K562 (cell line): ENCODE results near the gene GMEB1. TPM values are rescaled to one million over a fixed set of nuclear protein-coding genes. Genes with fewer than 3 reads are reported as not detected.

ENCODE experiments used
- ARID3B ChIP-seq: fragments of 250-450 bp; sonication (Bioruptor Pico); IDR thresholded peaks from 2 replicates; pipeline ENCODE4 v1.4.0; 2020; ENCODE audit warnings: borderline replicate concordance
- CBFB ChIP-seq: sonication (generic); formaldehyde crosslinking; IDR thresholded peaks from 2 replicates; pipeline ENCODE4 v1.4.0; 2020; ENCODE audit warnings: mild to moderate bottlenecking, missing genetic modification reagents
- CHD2 ChIP-seq: IDR thresholded peaks from 2 replicates; pipeline ENCODE4 v1.6.1; 2011; ENCODE audit warnings: low read depth, low read length
- ILF3 ChIP-seq: fragments of 450-650 bp; IDR thresholded peaks from 2 replicates; pipeline ENCODE4 v1.6.1; 2018; ENCODE audit warnings: antibody characterized with exemption, mild to moderate bottlenecking, moderate library complexity, borderline replicate concordance
- NRF1 ChIP-seq, 2 experiments: fragments of 450-650 bp; IDR thresholded peaks in 1 of 2; conservative IDR thresholded peaks in 1 of 2; 2 replicates each; pipeline ENCODE4 v1.6.1; 2014; ENCODE audit warnings: mild to moderate bottlenecking in 2 of 2
- PBX2 ChIP-seq, 2 experiments: IDR thresholded peaks in 1 of 2; conservative IDR thresholded peaks in 1 of 2; 2 replicates each; pipeline ENCODE4 v1.6.1; 2016; ENCODE audit warnings: low read depth in 2 of 2, mild to moderate bottlenecking in 1 of 2, missing compliant biosample characterization in 1 of 2, missing genetic modification characterization in 1 of 2, moderate library complexity in 1 of 2
- PHF20 ChIP-seq: fragments of 450-650 bp; IDR thresholded peaks from 2 replicates; pipeline ENCODE4 v1.6.1; 2018; ENCODE audit not compliant: partially characterized antibody
- RAD21 ChIP-seq, 2 experiments: fragments of 250-450 bp in 1 of 2; fragments of 450-650 bp in 1 of 2; sonication (Bioruptor Pico) in 1 of 2; formaldehyde crosslinking in 1 of 2; IDR thresholded peaks in 1 of 2; conservative IDR thresholded peaks in 1 of 2; 2 replicates each; pipeline versions ENCODE4 v1.4.0 to v1.8.0; 2020 to 2022; ENCODE audit warnings: mild to moderate bottlenecking in 2 of 2, moderate library complexity in 1 of 2
- SIN3A ChIP-seq, 2 experiments: fragments of 150-350 bp in 1 of 2; IDR thresholded peaks; 2 replicates each; pipeline ENCODE4 v1.6.1; 2011 to 2016; ENCODE audit warnings: borderline replicate concordance in 2 of 2, low read depth in 2 of 2, low read length in 2 of 2, mild to moderate bottlenecking in 2 of 2, moderate library complexity in 2 of 2; ENCODE audit not compliant: control insufficient read depth in 1 of 2
- SIN3B ChIP-seq: fragments of 450-650 bp; IDR thresholded peaks from 2 replicates; pipeline ENCODE4 v1.6.1; 2017; ENCODE audit warnings: low read depth, mild to moderate bottlenecking, moderate library complexity
- SMARCC2 ChIP-seq: fragments of 450-650 bp; IDR thresholded peaks from 2 replicates; pipeline ENCODE4 v1.6.1; 2017; ENCODE audit warnings: antibody characterized with exemption, moderate library complexity, mild to moderate bottlenecking, low read depth
- ZEB2 ChIP-seq: fragments of 450-650 bp; IDR thresholded peaks from 2 replicates; pipeline ENCODE4 v1.6.1; 2016
- ZHX1 ChIP-seq: fragments of 150-350 bp; conservative IDR thresholded peaks from 2 replicates; pipeline ENCODE4 v1.6.1; 2014; ENCODE audit warnings: low read length
- ZNF639 ChIP-seq, 2 experiments: fragments of 200-800 bp in 1 of 2; sonication (Bioruptor generic) in 1 of 2; sonication (generic) in 1 of 2; formaldehyde crosslinking in 1 of 2; IDR thresholded peaks in 1 of 2; conservative IDR thresholded peaks in 1 of 2; 2 replicates each; pipeline versions ENCODE4 v1.5.0 to v1.6.1; 2016 to 2020; ENCODE audit warnings: missing compliant biosample characterization in 1 of 2, missing genetic modification characterization in 1 of 2, missing genetic modification reagents in 1 of 2
- polyA plus RNA-seq, 8 experiments: library from polyadenylated mRNA; depleted of rRNA in 4 of 8; stranded (reverse) in 5 of 8; unstranded in 3 of 8; fragments of >200 nt; fragmentation: Nextera tagmentation in 2 of 8; fragmentation: Illumina TruSeq in 1 of 8; extraction: Ambion mirVana in 2 of 8; extraction: Trizol in 1 of 8; gene quantifications; 2 replicates each; pipeline versions ENCODE4 v1.2.1 to v1.2.3, GENCODE V29; 2011 to 2014; ENCODE audit warnings: inconsistent platforms in 1 of 8, missing spikeins in 1 of 8
- total RNA-seq, 7 experiments: library from RNA; depleted of rRNA in 6 of 7; stranded (reverse); fragments of >200 nt in 6 of 7; fragmentation: Illumina TruSeq in 2 of 7; extraction: Trizol in 2 of 7; gene quantifications; 2 replicates each; pipeline versions ENCODE4 v1.2.1 to v1.2.3, GENCODE V29; 2011 to 2021; ENCODE audit warnings: low replicate concordance in 1 of 7
- TF ChIP-seq, protein P1 (sequence below): IDR thresholded peaks from 2 replicates; pipeline ENCODE4 v1.6.1; 2014; ENCODE audit warnings: antibody characterized with exemption

GMEB1 gene
- total and polyA plus RNA-seq, 9 of the 15 experiments (the other 6 are each of a cell fraction or from before 2014, with no cell fraction given) = 6.6 to 17.5 (median 8.5) TPM

DNA sequence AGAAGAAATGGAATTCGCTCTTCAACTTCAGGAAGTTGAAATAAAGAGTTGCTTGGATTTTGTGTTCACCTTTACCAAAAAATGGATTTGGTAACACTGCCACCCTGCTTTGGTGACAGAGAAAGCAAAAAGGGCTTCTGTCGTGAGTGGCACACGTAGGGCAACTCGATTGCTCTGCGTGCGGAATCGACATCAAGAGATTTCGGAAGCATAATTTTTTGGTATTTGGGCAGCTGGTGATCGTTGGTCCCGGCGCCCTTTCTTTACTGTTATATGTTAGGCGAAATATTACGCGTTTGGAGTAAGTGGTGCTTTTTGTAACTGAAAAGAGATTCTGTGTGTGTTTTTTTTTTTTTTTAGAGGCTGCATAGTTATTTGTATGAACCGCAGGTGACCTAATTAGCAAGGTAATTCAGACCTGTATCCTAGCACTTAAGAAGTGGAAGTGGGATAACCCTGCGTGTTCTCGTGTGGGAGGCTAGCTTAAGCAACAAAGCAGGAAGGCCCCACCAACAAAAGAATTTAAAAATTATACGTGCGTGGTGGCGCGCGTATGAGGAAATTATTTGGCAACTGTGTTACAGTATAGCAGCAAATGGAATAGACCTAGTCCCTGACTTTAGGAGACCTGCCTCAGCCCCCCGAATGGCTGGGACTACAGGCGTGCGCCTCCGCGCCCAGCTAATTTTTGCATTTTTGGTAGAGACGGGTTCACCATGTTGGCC is 19.9 kb upstream of the GMEB1 start, which contains the start of gene RNU11 (continued):
- peak; percentile 80 for TF ChIP-seq PHF20
- TF ChIP-seq, protein P1, sequence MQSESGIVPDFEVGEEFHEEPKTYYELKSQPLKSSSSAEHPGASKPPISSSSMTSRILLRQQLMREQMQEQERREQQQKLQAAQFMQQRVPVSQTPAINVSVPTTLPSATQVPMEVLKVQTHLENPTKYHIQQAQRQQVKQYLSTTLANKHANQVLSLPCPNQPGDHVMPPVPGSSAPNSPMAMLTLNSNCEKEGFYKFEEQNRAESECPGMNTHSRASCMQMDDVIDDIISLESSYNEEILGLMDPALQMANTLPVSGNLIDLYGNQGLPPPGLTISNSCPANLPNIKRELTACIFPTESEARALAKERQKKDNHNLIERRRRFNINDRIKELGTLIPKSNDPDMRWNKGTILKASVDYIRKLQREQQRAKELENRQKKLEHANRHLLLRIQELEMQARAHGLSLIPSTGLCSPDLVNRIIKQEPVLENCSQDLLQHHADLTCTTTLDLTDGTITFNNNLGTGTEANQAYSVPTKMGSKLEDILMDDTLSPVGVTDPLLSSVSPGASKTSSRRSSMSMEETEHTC = peak; percentile 73
- TF ChIP-seq NRF1 (conservative IDR thresholded peaks at IDR 0.05 in 1 of 2, IDR thresholded peaks at IDR 0.05 in 1 of 2) = no peak; a peak in 1 of 4 replicates
- TF ChIP-seq CBFB = no peak
- peak; percentile 100 for TF ChIP-seq ILF3
- TF ChIP-seq ZHX1 = peak; percentile 98
- TF ChIP-seq RAD21 (CRISPR knock-in tag; conservative IDR thresholded peaks at IDR 0.05 in 1 of 2, IDR thresholded peaks at IDR 0.05 in 1 of 2) = peak; percentile 38 to 47
- TF ChIP-seq SMARCC2 = peak; percentile 31; the same call in 1 of the 2 replicates
- peak in 1 of 2 experiments; percentile 89; a peak in 1 of 4 replicates for TF ChIP-seq ZNF639 (CRISPR knock-in tag; conservative IDR thresholded peaks at IDR 0.05 in 1 of 2, IDR thresholded peaks at IDR 0.05 in 1 of 2)
- peak; percentile 35; the same call in 1 of the 2 replicates for TF ChIP-seq SIN3B
- TF ChIP-seq ZEB2 = peak; percentile 99
- TF ChIP-seq CHD2 = peak; percentile 82
- 0 out of 2 replicates have a peak, but pooled peaks have one; percentile 58 for TF ChIP-seq ARID3B (CRISPR knock-in tag)
- peak; percentile 98 to 99 for TF ChIP-seq SIN3A (IDR thresholded peaks at IDR 0.05; ENCODE audit: borderline replicate concordance in 2 of 2, control insufficient read depth in 1 of 2, low read depth in 2 of 2, low read length in 2 of 2)
- no peak for TF ChIP-seq PBX2 (CRISPR knock-in tag; IDR thresholded peaks at IDR 0.05; ENCODE audit: low read depth)
- TF ChIP-seq PBX2 (tag; conservative IDR thresholded peaks at IDR 0.05; ENCODE audit: low read depth) = 0 out of 2 replicates have a peak, but pooled peaks have one; percentile 43
